Fibroblast of lung (primary cell): ENCODE data around the gene KBTBD13. TPM values are rescaled to one million over a fixed set of nuclear protein-coding genes. Genes with fewer than 3 reads are reported as not detected.

Experiments used
- DNase-seq, 2 donors: peaks; one replicate each; pipeline versions ENCODE4 v3.0.0 to v3.0.0-alpha.2; 2010; ENCODE audit warnings: low read depth in 2 of 2
- H2AFZ ChIP-seq: 2 replicates; pipeline ENCODE4 v1.5.1; 2012; ENCODE audit warnings: low read length, control low read depth, inconsistent platforms
- H3K27ac ChIP-seq: 2 replicates; pipeline ENCODE4 v1.5.1; 2011; ENCODE audit warnings: low read length, control low read depth; ENCODE audit not compliant: insufficient read depth
- H3K27me3 ChIP-seq: 2 replicates; pipeline ENCODE4 v1.5.1; 2011; ENCODE audit warnings: mild to moderate bottlenecking, low read length; ENCODE audit not compliant: control insufficient read depth, insufficient read depth
- H3K36me3 ChIP-seq: 2 replicates; pipeline ENCODE4 v1.5.1; 2011; ENCODE audit warnings: low read length; ENCODE audit not compliant: control insufficient read depth, insufficient read depth
- H3K4me1 ChIP-seq: 2 replicates; pipeline ENCODE4 v1.5.1; 2011; ENCODE audit warnings: low read length; ENCODE audit not compliant: control insufficient read depth, insufficient read depth; ENCODE audit errors: extremely low read depth
- H3K4me2 ChIP-seq: 2 replicates; pipeline ENCODE4 v1.5.1; 2011; ENCODE audit warnings: low read length, control low read depth; ENCODE audit not compliant: insufficient read depth; ENCODE audit errors: extremely low read depth
- H3K4me3 ChIP-seq, 4 experiments: fragments of 200-600 bp in 1 of 4; sonication (generic) in 1 of 4; replicated peaks in 1 of 4; 2 replicates each; pipeline ENCODE4 v1.5.1; 2011 to 2016; ENCODE audit warnings: low read length in 4 of 4, low read depth in 3 of 4, mild to moderate bottlenecking in 3 of 4, control low read depth in 2 of 4, inconsistent platforms in 1 of 4, mixed read lengths in 1 of 4; ENCODE audit not compliant: insufficient read depth in 1 of 4; ENCODE audit errors: control extremely low read depth in 1 of 4
- H3K79me2 ChIP-seq: 2 replicates; pipeline ENCODE4 v1.5.1; 2012; ENCODE audit warnings: mild to moderate bottlenecking, low read length, inconsistent platforms; ENCODE audit not compliant: control insufficient read depth, insufficient read depth
- H3K9ac ChIP-seq: 2 replicates; pipeline ENCODE4 v1.5.1; 2011; ENCODE audit warnings: mild to moderate bottlenecking, low read length, control low read depth; ENCODE audit not compliant: insufficient read depth
- H3K9me3 ChIP-seq: 2 replicates; pipeline ENCODE4 v1.5.1; 2012; ENCODE audit warnings: low read depth, low read length; ENCODE audit not compliant: control insufficient read depth, insufficient read depth
- H4K20me1 ChIP-seq: 2 replicates; pipeline ENCODE4 v1.5.1; 2011; ENCODE audit warnings: low read length; ENCODE audit not compliant: control insufficient read depth, insufficient read depth; ENCODE audit errors: extremely low read depth
- CTCF ChIP-seq, 2 donors: IDR thresholded peaks in 1 of 2; conservative IDR thresholded peaks in 1 of 2; 1 replicate in 1 of 2; 2 replicates in 1 of 2; pipeline ENCODE4 v1.5.1; 2011 to 2012; ENCODE audit warnings: low read length in 2 of 2, control low read depth in 1 of 2, inconsistent platforms in 1 of 2, low read depth in 1 of 2, mild to moderate bottlenecking in 1 of 2
- EZH2 ChIP-seq: IDR thresholded peaks from 2 replicates; pipeline ENCODE4 v1.5.1; 2012; ENCODE audit warnings: low read length, control low read depth, mild to moderate bottlenecking; ENCODE audit errors: missing control alignments
- polyA plus RNA-seq, 2 donors: library from polyadenylated mRNA; depleted of rRNA in 1 of 2; stranded (reverse) in 1 of 2; unstranded in 1 of 2; fragments of >200 nt; gene quantifications; 2 replicates each; pipeline ENCODE4 v1.2.1, GENCODE V29; 2011 to 2012; ENCODE audit warnings: missing spikeins in 1 of 2
- total RNA-seq: library from RNA; depleted of rRNA; stranded (reverse); fragments of >200 nt; gene quantifications from 2 replicates; pipeline ENCODE4 v1.2.1, GENCODE V29; 2014

The KBTBD13 gene
- total and polyA plus RNA-seq, 2 donors (not counting 1 experiment from before 2014, with no cell fraction given) = 0.02 TPM; not detected in 1

GRCh38 chr15:65094294-65094995, 17.9 kb downstream of the KBTBD13 start:
- H4K20me1 ChIP-seq = no peaks in the 10 kb centered on the region
- no peaks in the 10 kb centered on the region for H3K9me3 ChIP-seq
- no peak overlapping the region for H3K27ac ChIP-seq
- H2AFZ ChIP-seq = no peak overlapping the region
- H3K4me2 ChIP-seq = no peak overlapping the region
- no peaks in the 10 kb centered on the region for H3K79me2 ChIP-seq
- H3K4me3 ChIP-seq = no peak overlapping the region
- H3K27me3 ChIP-seq = no peaks in the 10 kb centered on the region
- TF ChIP-seq EZH2 = no peak
- TF ChIP-seq CTCF (conservative IDR thresholded peaks at IDR 0.05 in 1 of 2, IDR thresholded peaks at IDR 0.05 in 1 of 2; ENCODE audit: low read depth in 1 of 2, low read length in 2 of 2) = no peak
- no peak overlapping the region for H3K9ac ChIP-seq
- H3K36me3 ChIP-seq = peaks cover 4% of the 10 kb centered on the region
- no peak for DNase-seq
- peaks cover under 1% of the 10 kb centered on the region for H3K4me1 ChIP-seq

GRCh38 chr15:65095011-65095746, 18.6 kb downstream of the KBTBD13 start:
- H3K4me3 ChIP-seq = no peak overlapping the region
- no peak overlapping the region for H3K9ac ChIP-seq
- no peak overlapping the region for H3K4me2 ChIP-seq
- H3K9me3 ChIP-seq = no peaks in the 10 kb centered on the region
- H3K79me2 ChIP-seq = no peaks in the 10 kb centered on the region
- H2AFZ ChIP-seq = no peak overlapping the region
- no peak overlapping the region for H3K27ac ChIP-seq
- DNase-seq = no peak
- peaks cover 5% of the 10 kb centered on the region for H3K36me3 ChIP-seq
- H3K4me1 ChIP-seq = no peaks in the 10 kb centered on the region
- TF ChIP-seq EZH2 (no peak), CTCF (conservative IDR thresholded peaks at IDR 0.05 in 1 of 2, IDR thresholded peaks at IDR 0.05 in 1 of 2; ENCODE audit: low read depth in 1 of 2, low read length in 2 of 2) (no peak)
- H4K20me1 ChIP-seq = no peaks in the 10 kb centered on the region
- H3K27me3 ChIP-seq = no peaks in the 10 kb centered on the region

GRCh38 chr15:65095747-65096104, 19.2 kb downstream of the KBTBD13 start:
- H2AFZ ChIP-seq = no peak overlapping the region
- H3K79me2 ChIP-seq = no peaks in the 10 kb centered on the region
- peaks cover 5% of the 10 kb centered on the region for H3K36me3 ChIP-seq
- no peak overlapping the region for H3K4me2 ChIP-seq
- no peak overlapping the region for H3K4me3 ChIP-seq
- no peaks in the 10 kb centered on the region for H3K27me3 ChIP-seq
- TF ChIP-seq EZH2 = no peak
- TF ChIP-seq CTCF (conservative IDR thresholded peaks at IDR 0.05 in 1 of 2, IDR thresholded peaks at IDR 0.05 in 1 of 2; ENCODE audit: low read depth in 1 of 2, low read length in 2 of 2) = no peak
- no peaks in the 10 kb centered on the region for H4K20me1 ChIP-seq
- H3K27ac ChIP-seq = no peak overlapping the region
- no peak overlapping the region for H3K9ac ChIP-seq
- DNase-seq = no peak
- H3K9me3 ChIP-seq = no peaks in the 10 kb centered on the region
- H3K4me1 ChIP-seq = no peaks in the 10 kb centered on the region
